ENCODE results near the gene DHX34. TPM values are rescaled to one million over a fixed set of nuclear protein-coding genes. Genes with fewer than 3 reads are reported as not detected.

The DHX34 gene
- total RNA-seq, 1 donor from 2014 or later, result 11.5 TPM

GRCh38 chr19:47414469-47414868 lies 65.4 kb downstream of the DHX34 start:
- no peak overlapping the region for H3K4me3 ChIP-seq (ENCODE audit: low read depth, low read length)
- no peak for DNase-seq (ENCODE audit: low read depth)
- peak; percentile 48 for TF ChIP-seq CTCF (conservative IDR thresholded peaks at IDR 0.05; ENCODE audit: low read depth, low read length)

GRCh38 chr19:47415953-47416642 lies 67.0 kb downstream of the DHX34 start:
- no peak for TF ChIP-seq CTCF (conservative IDR thresholded peaks at IDR 0.05; ENCODE audit: low read depth, low read length)
- H3K4me3 ChIP-seq (ENCODE audit: low read depth, low read length), result no peak overlapping the region
- DNase-seq (ENCODE audit: low read depth), result no peak

- DNase-seq (ENCODE audit: low read depth), result no peak
- TF ChIP-seq CTCF (conservative IDR thresholded peaks at IDR 0.05; ENCODE audit: low read depth, low read length), result no peak
- H3K4me3 ChIP-seq (ENCODE audit: low read depth, low read length), result no peak overlapping the region
These were observed 67.5 kb downstream of the DHX34 start for GRCh38 chr19:47416643-47416985.

- no peak for DNase-seq (ENCODE audit: low read depth)
- no peak overlapping the region for H3K4me3 ChIP-seq (ENCODE audit: low read depth, low read length)
- no peak for TF ChIP-seq CTCF (conservative IDR thresholded peaks at IDR 0.05; ENCODE audit: low read depth, low read length)
These were observed 68.1 kb downstream of the DHX34 start for GRCh38 chr19:47417107-47417745.

GRCh38 chr19:47417746-47418691 lies 68.9 kb downstream of the DHX34 start:
- peak overlapping the region; percentile 31 for H3K4me3 ChIP-seq (ENCODE audit: low read depth, low read length)
- no peak for DNase-seq (ENCODE audit: low read depth)
- no peak for TF ChIP-seq CTCF (conservative IDR thresholded peaks at IDR 0.05; ENCODE audit: low read depth, low read length)

GRCh38 chr19:47418692-47419029 lies 69.5 kb downstream of the DHX34 start:
- H3K4me3 ChIP-seq (ENCODE audit: low read depth, low read length), result peak overlapping the region; percentile 31
- TF ChIP-seq CTCF (conservative IDR thresholded peaks at IDR 0.05; ENCODE audit: low read depth, low read length), result no peak
- no peak for DNase-seq (ENCODE audit: low read depth)

Data from epithelial cell of proximal tubule (primary cell).